Loucy (cell line): ENCODE results near the gene MYRIP.
"Not testable (repeated sequence)": the region's sequence is repeated elsewhere in the genome, so short reads cannot be mapped to it uniquely, and the experiment has no call there.

ENCODE experiments used
- H2AFZ ChIP-seq: fragments of 200-600 bp; sonication (generic); 2 replicates; pipeline ENCODE4 v1.6.0; 2016; ENCODE audit warnings: antibody characterized with exemption, mild to moderate bottlenecking, low read length, moderate library complexity
- H3F3A ChIP-seq: fragments of 200-600 bp; 2 replicates; pipeline ENCODE4 v1.6.0; 2016; ENCODE audit warnings: antibody characterized with exemption, low read depth, mild to moderate bottlenecking
- H3K27me3 ChIP-seq: fragments of 200-600 bp; sonication (generic); 2 replicates; pipeline ENCODE4 v1.6.1; 2014; ENCODE audit warnings: low read length, mild to moderate bottlenecking; ENCODE audit not compliant: insufficient read depth, poor library complexity, severe bottlenecking
- H3K36me3 ChIP-seq: fragments of 200-600 bp; sonication (generic); 2 replicates; pipeline ENCODE4 v1.6.1; 2016; ENCODE audit warnings: low read length; ENCODE audit not compliant: insufficient read depth
- H3K4me1 ChIP-seq: fragments of 200-600 bp; sonication (generic); 2 replicates; pipeline ENCODE4 v1.5.1; 2014; ENCODE audit warnings: low read length, mild to moderate bottlenecking; ENCODE audit not compliant: insufficient read depth, poor library complexity, severe bottlenecking
- H3K4me2 ChIP-seq: fragments of 200-600 bp; sonication (generic); 2 replicates; pipeline ENCODE4 v1.6.0; 2014; ENCODE audit warnings: antibody characterized with exemption, low read length, low read depth, mild to moderate bottlenecking; ENCODE audit not compliant: poor library complexity, severe bottlenecking
- H3K4me3 ChIP-seq: fragments of 200-600 bp; sonication (generic); 2 replicates; pipeline ENCODE4 v1.5.1; 2014; ENCODE audit warnings: low read length, mild to moderate bottlenecking, mixed read lengths; ENCODE audit not compliant: poor library complexity, severe bottlenecking
- H3K79me2 ChIP-seq: fragments of 200-600 bp; sonication (generic); 2 replicates; pipeline ENCODE4 v1.6.1; 2014; ENCODE audit warnings: low read length; ENCODE audit not compliant: insufficient read depth
- H3K9ac ChIP-seq: fragments of 200-600 bp; sonication (generic); 2 replicates; pipeline ENCODE4 v1.6.0; 2014; ENCODE audit warnings: mild to moderate bottlenecking, low read depth, low read length, moderate library complexity; ENCODE audit not compliant: poor library complexity, severe bottlenecking
- H3K9me2 ChIP-seq: fragments of 200-600 bp; sonication (generic); replicated peaks from 2 replicates; pipeline ENCODE4 v1.6.1; 2016; ENCODE audit warnings: low read depth, low read length, mixed read lengths
- H3K9me3 ChIP-seq: fragments of 200-600 bp; sonication (generic); 2 replicates; pipeline ENCODE4 v1.6.1; 2014; ENCODE audit warnings: mild to moderate bottlenecking, antibody characterized with exemption, low read length, low read depth; ENCODE audit not compliant: insufficient read depth
- H4K20me1 ChIP-seq: fragments of 200-600 bp; sonication (generic); 2 replicates; pipeline ENCODE4 v1.6.0; 2014; ENCODE audit warnings: antibody characterized with exemption, low read length, mild to moderate bottlenecking; ENCODE audit not compliant: insufficient read depth, poor library complexity, severe bottlenecking
- EZH2phosphoT487 ChIP-seq: fragments of 200-600 bp; IDR thresholded peaks from 2 replicates; pipeline ENCODE4 v1.6.1; 2018; ENCODE audit warnings: antibody characterized with exemption, mild to moderate bottlenecking, moderate library complexity, borderline replicate concordance
- TF ChIP-seq, protein P1 (sequence below): fragments of 200-600 bp; sonication (generic); conservative IDR thresholded peaks from 2 replicates; pipeline ENCODE4 v1.5.1; 2014; ENCODE audit warnings: mild to moderate bottlenecking, antibody characterized with exemption, low read length

The MYRIP gene

DNA sequence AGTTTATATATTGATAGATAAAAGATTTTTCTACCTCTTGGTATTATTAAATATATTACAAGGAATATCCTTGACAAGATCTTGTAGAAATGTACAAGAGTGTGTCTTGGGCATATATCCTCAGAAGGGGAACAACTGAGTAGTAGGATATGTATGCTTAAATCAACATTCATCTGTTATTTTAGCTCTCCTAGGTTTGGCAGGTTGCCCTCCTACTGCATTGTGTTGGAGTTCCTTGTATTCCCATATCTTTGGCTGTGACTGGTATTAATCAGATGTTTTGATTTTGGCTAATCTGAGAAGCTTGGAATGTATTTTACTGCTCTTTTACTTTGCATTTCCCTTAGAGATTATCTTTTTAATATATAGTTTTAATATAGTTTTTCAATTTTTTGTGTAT lies 4.6 kb downstream of the MYRIP start:
- no peaks in the 10 kb centered on the region for H4K20me1 ChIP-seq
- no peak overlapping the region for H3K4me2 ChIP-seq
- no peaks in the 10 kb centered on the region for H3K9me2 ChIP-seq
- no peaks in the 10 kb centered on the region for H3F3A ChIP-seq
- H3K9ac ChIP-seq = no peak overlapping the region
- H3K9me3 ChIP-seq = no peaks in the 10 kb centered on the region
- no peak overlapping the region for H3K4me3 ChIP-seq
- no peaks in the 10 kb centered on the region for H3K27me3 ChIP-seq
- no peaks in the 10 kb centered on the region for H3K4me1 ChIP-seq
- H2AFZ ChIP-seq = no peak overlapping the region
- TF ChIP-seq, protein P1, sequence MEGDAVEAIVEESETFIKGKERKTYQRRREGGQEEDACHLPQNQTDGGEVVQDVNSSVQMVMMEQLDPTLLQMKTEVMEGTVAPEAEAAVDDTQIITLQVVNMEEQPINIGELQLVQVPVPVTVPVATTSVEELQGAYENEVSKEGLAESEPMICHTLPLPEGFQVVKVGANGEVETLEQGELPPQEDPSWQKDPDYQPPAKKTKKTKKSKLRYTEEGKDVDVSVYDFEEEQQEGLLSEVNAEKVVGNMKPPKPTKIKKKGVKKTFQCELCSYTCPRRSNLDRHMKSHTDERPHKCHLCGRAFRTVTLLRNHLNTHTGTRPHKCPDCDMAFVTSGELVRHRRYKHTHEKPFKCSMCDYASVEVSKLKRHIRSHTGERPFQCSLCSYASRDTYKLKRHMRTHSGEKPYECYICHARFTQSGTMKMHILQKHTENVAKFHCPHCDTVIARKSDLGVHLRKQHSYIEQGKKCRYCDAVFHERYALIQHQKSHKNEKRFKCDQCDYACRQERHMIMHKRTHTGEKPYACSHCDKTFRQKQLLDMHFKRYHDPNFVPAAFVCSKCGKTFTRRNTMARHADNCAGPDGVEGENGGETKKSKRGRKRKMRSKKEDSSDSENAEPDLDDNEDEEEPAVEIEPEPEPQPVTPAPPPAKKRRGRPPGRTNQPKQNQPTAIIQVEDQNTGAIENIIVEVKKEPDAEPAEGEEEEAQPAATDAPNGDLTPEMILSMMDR = no peak
- TF ChIP-seq EZH2phosphoT487 = no peak
- H3K36me3 ChIP-seq = no peaks in the 10 kb centered on the region
- H3K79me2 ChIP-seq = no peaks in the 10 kb centered on the region

DNA sequence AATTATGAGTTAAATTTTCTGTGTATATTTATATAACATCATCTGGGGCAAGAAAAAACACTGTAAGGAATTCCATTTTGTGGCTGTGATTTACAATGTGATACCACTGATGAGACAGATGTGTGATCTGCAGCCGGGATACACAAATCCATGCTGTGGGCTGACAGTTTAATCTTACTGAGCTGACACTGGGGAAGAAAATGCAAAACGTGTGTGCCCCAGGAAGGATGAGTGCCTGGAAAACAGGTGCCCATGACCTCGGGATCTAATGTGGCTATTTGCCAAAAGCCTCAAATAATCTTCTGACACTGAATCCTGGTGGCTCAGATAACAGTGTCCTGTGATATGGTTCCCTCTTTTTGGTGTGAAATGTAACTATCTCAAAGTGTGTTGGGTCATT lies 10.5 kb downstream of the MYRIP start:
- Histone ChIP-seq H3K9me2 (no peaks in the 10 kb centered on the region), H3K4me2 (no peak overlapping the region), H3K9ac (no peak overlapping the region), H3K9me3 (no peaks in the 10 kb centered on the region), H3K4me1 (no peaks in the 10 kb centered on the region), H4K20me1 (no peaks in the 10 kb centered on the region), H3K36me3 (no peaks in the 10 kb centered on the region), H2AFZ (no peak overlapping the region), H3K79me2 (no peaks in the 10 kb centered on the region), H3K4me3 (no peak overlapping the region), H3K27me3 (no peaks in the 10 kb centered on the region), H3F3A (no peaks in the 10 kb centered on the region)
- TF ChIP-seq, protein P1 = no peak
- no peak for TF ChIP-seq EZH2phosphoT487

DNA sequence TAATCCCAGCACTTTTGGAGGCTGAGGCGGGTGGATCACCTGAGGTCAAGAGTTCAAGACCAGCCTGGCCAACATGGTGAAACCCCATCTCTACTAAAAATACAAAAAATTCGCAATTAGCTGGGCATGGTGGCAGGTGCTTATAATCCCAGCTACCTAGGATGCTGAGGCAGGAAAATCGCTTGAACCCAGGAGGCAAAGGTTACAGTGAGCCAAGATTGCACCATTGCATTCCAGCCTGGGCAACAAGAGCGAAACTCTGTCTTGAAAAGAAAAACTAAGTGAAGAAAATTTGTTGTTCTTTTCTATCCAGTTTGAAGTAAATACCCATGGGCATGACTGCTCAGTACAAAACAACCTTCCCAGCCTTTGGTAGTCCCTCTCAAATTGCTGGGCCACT lies 24.4 kb downstream of the MYRIP start:
- H3K9me3 ChIP-seq, H4K20me1 ChIP-seq, H3K4me3 ChIP-seq, H3K9ac ChIP-seq, H3K27me3 ChIP-seq, H3K4me1 ChIP-seq, H3F3A ChIP-seq, H3K36me3 ChIP-seq, H3K9me2 ChIP-seq, H2AFZ ChIP-seq, H3K4me2 ChIP-seq, H3K79me2 ChIP-seq: not testable (repeated sequence)

DNA sequence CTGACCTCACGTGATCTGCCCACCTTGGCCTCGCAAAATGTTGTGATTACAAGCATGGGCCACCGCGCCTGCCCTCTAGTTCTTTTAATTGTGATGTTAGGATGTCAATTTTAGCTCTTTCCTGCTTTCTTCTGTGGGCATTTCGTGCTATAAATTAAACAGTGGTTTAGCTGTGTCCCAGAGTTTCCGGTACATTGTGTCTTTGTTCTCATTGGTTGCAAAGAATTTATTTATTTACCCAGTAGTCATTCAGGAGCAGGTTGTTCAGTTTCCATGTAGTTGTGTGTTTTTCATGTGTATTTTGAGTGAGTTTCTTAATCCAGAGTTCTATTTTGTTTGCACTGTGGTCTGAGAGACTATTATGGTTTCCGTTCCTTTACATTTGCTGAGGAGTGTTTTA lies 30.1 kb downstream of the MYRIP start:
- Histone ChIP-seq H3K27me3 (no peaks in the 10 kb centered on the region), H4K20me1 (no peaks in the 10 kb centered on the region), H3K9me2 (no peaks in the 10 kb centered on the region), H3K4me1 (no peaks in the 10 kb centered on the region), H3K79me2 (no peaks in the 10 kb centered on the region), H3K9me3 (no peaks in the 10 kb centered on the region), H2AFZ (no peak overlapping the region), H3F3A (no peaks in the 10 kb centered on the region), H3K4me2 (no peak overlapping the region), H3K9ac (no peak overlapping the region), H3K36me3 (no peaks in the 10 kb centered on the region), H3K4me3 (no peak overlapping the region)
- no peak for TF ChIP-seq EZH2phosphoT487
